ENCODE measurements around the gene MYRFL.
A peak's percentile ranks its signal among the peaks of the same experiment; 100 is the strongest.

The MYRFL gene

DNA sequence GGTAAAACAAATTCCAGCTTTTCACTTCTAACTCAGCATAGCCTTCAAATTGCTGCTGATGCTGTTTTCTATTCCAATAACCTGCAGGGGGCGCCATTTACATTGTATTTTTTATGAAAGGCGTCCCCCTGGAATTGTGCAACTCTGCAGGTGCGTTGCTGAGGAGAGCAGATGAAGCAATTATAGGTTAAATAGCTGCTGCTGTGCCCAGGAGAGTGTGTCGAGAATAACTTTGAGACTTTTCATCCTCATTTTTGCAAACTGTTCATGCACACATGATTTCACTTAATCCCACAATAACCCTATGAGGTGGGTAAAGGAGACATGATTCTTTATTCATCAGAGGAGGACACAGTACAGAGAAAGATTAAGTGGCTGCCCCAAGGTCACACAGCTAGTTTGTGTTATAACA, 75.7 kb downstream of the MYRFL start:
- peak; percentile 86 for DNase-seq

GRCh38 chr12:69901221-69901905, 76.3 kb downstream of the MYRFL start:
- peak; percentile 66 for DNase-seq

DNA sequence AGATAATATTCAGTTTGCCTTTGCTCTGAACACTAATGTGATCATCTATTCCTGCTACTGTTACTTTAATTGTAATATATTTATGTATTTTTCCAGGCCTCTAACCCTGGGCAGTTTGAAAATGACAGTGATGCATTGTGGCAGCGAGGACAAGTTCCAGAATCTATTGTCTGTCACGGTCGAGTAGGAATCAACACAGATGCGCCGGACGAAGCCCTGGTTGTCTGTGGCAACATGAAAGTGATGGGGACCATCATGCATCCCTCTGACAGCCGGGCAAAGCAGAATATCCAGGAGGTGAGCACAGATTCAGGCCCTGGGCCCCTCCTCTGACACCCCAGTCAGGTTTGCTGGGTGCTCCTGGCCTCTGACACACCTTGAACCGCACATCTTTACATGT, 78.5 kb downstream of the MYRFL start:
- no peak for DNase-seq

- DNase-seq: peak; percentile 97
Observed at GRCh38 chr12:69904777-69905176, 79.8 kb downstream of the MYRFL start.

DNA sequence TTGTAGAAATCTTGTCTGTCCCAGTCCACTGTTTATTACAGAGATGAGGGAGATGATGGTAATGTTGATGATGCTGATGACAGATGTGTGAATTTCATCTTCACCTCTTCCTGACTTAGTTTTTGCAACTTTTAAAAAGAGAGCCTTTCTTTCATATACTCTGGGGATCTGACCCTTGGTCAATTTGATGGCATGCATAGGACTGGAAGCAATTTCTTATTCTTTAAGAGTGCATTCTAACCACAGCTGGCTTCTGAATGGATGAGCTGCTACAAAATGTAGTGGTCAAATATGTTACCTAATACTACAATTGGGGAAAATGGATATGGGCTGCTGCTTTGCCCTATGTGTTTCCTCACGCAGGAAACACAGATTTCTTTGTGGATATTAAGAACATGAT, 80.8 kb downstream of the MYRFL start:
- peak; percentile 55 for DNase-seq

- DNase-seq: peak; percentile 75
Observed at GRCh38 chr12:69906411-69907216, 81.6 kb downstream of the MYRFL start.

DNA sequence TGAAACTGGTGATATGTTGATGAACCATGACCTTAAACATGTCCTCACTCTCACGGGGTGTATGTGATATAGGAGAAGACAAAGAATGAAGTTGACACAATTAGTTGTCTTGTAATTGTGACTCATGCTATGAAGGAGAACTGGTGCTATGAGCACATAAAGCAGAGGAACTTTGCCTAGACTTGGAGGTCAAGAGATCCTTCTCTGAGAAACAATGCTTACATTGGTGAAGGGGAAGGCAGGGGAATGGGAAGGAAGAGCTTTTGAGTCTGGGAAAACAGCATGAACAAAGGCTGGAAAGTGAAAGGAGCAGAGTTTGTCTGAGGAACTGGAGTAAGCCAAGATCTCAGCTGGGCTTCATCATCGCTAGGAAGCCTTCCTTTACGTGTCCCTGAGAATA, 83.2 kb downstream of the MYRFL start:
- no peak for DNase-seq

DNA sequence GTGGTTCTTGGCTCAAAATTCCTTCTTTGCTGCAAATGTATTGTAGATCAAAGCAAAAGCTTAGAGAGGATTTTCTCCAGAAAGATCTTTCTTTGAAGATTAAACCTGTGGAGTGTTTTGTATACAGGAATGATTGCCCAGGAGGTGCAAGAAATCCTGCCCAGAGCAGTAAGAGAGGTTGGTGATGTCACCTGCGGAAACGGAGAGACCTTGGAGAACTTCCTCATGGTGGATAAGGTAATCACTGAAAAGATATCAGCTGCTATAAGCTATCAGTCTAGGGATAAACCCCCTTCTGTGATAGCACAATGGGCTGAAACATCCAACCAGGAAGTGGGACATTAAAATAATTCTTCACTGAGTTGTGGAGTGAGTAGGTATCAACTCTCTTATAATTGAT, 85.7 kb downstream of the MYRFL start:
- DNase-seq: no peak

DNA sequence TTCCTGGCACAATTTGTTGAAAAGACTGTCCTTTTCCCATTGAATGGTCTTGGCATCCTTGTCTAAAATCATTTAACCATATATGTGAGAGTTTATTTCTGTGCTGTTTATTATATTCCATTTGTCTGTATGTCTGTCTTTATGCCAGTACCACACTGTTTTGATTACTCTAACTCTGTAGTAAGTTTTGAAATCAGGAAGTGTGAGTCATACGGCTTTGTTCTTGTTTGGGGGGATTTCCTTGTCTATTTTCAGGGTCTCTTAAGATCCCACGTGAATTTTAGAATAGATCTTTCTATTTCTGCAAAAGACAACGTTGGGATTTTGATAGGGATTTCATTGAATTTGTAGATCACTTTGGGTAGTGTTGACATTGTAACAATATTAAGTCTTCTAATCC, 88.5 kb downstream of the MYRFL start:
- no peak for DNase-seq

GRCh38 chr12:69915964-69916363, 90.9 kb downstream of the MYRFL start:
- DNase-seq: no peak

DNA sequence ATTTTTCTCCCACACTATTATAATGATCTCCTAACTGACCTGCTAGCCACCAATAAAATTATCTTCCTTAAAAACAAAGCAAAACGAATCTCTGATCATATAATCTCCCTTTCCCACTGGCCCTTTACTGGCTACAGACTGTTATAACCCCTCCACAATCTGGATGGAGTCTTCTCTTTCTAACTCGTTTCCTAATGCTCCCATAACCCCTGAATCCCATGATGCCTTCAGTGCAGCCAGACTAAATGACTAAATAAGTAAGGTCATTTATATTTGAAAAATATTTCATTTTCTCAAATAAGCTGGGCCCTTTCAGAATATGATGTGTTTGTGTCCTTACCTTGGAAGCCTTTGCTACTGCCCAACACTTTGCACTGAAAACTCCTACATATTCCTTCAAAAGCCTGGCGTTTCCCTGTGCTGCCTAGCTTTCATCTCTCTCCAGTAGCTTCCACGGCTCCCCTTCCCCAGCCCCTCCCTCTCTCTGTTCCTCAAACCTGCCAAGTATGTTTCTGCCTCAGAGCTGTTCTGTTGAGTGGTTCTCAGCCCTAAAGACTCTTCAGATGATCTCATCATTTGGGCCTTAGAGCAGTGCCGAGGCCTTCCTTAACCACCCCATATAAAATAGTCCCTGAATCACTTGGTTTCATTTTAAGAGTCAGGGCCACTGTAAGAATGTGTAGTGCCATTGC, 91.7 kb downstream of the MYRFL start:
- peak; percentile 44 for DNase-seq

- DNase-seq: no peak
Observed at GRCh38 chr12:69918287-69918686, 93.3 kb downstream of the MYRFL start.

DNA sequence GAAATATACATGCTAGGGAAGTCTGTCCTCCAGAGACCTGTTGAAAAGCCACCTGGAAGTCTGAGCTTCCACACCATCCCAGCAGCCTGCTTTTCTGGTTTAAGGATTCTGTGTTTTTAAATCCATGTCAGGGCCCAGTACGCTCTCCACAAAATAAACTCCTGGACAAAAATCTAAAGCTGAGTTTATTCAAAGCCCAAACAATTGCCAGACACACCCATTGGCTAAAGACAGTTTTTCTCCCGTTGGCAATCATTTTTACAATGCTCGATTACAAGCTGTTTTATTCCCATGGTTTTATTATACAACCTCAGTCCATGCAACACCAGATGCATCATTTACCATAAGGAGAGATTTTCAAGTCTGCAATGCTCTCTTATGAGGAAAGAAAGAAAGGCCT, 94.5 kb downstream of the MYRFL start:
- no peak for DNase-seq

GRCh38 chr12:69921831-69922230, 96.8 kb downstream of the MYRFL start:
- DNase-seq: no peak

DNA sequence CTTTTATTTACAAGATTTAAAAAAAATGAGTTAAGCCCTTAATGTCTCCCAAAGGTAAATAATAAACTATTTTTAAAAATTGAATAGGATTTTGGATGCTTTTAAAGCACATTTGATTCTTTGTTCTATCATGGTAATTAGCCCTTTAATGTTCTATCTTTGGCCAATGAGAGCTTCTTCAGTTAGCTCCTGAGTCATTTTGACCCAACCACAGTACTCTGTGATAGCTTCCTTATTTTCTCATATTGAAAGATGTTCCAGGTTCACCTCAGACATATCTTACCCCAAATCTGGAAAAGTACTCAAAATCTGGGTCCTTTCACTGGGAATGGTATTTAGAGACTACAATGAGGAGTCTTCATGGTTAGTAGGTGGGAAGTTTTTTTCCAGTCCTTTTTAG, 98.0 kb downstream of the MYRFL start:
- DNase-seq: no peak

- DNase-seq: no peak
Observed at GRCh38 chr12:69925291-69925690, 100.3 kb downstream of the MYRFL start.

DNA sequence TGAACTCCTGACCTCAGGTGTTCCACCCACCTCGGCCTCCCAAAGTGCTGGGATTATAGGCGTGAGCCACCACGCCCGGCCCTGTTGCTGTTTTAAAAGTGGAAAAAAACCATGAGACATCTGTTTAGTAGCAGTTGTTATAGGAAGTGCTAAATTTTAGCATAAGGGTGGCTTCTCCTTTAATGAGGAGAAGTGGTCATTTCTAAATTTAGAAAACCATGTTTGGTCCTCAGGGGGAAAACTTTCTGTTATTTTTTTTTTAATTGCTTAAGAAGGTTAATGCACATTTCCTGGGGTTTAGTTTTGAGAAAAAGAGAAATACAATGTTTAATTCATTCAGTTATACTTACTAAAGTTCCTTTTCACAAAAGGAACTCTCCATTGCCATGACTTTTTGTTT, 102.1 kb downstream of the MYRFL start:
- no peak for DNase-seq

GRCh38 chr12:69929125-69929524, 104.1 kb downstream of the MYRFL start:
- peak; percentile 32 for DNase-seq

- DNase-seq: peak; percentile 58
Observed at GRCh38 chr12:69929531-69929930, 104.5 kb downstream of the MYRFL start.

DNA sequence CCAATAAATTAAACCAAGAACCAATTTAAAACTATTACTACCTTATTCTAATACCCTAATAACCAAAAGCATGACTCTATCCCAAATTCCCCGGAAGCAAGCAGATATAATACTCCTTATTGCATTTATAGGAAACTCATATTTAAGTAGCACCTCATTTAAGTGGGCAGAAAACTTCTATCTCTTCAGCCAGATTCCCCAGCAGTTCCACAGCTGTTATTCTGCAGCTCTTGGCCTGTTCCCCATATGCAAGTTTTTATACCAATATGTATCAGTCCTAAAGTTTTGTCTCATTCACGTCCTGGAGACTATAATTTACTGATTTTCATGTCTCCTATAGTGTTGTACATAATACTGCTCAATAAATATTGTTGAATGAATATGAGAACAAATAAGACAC, 106.5 kb downstream of the MYRFL start:
- DNase-seq: no peak

DNA sequence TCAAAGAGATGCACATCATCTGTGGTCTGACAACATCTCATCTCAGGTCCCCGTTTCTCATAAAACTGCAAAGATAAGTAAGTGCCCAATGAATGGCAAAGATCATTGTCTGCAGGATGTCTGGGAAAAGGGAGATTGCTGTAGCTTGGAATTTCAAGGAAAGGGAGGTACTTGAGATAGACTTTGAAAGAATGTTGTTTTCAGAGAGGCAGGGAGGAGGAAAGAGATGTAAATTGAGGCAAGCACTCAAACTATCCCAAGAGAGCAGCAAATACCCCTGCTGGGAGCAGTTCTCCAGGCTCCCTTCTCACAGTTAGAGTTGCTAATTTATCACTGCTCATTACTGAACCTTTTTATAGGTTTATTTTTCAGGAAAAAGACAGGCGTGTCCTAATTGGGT, 107.1 kb downstream of the MYRFL start:
- no peak for DNase-seq

- DNase-seq: no peak
Observed at GRCh38 chr12:69932676-69933552, 107.9 kb downstream of the MYRFL start.

DNA sequence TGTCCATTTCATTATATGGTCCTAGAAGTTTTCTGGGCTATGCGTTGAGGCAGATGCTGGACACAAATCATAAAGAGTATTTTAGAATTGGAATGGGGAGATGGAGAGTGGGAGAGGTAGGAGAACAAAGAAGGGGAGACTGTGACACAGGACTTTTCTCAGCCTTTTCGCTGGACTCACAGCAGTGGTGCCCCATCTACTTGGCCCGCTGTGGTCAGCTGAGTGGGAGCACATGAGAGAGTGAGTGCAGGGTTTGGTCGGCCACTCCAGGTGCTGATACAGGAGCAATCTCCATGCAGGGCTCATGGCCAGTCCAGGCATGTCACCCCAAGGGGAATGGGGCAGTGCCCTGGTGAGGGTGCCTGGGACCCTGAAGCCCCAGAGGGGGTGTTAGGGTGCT, 109.0 kb downstream of the MYRFL start:
- DNase-seq: no peak
